ENCODE data around the gene NADK.

Gene NADK

DNA sequence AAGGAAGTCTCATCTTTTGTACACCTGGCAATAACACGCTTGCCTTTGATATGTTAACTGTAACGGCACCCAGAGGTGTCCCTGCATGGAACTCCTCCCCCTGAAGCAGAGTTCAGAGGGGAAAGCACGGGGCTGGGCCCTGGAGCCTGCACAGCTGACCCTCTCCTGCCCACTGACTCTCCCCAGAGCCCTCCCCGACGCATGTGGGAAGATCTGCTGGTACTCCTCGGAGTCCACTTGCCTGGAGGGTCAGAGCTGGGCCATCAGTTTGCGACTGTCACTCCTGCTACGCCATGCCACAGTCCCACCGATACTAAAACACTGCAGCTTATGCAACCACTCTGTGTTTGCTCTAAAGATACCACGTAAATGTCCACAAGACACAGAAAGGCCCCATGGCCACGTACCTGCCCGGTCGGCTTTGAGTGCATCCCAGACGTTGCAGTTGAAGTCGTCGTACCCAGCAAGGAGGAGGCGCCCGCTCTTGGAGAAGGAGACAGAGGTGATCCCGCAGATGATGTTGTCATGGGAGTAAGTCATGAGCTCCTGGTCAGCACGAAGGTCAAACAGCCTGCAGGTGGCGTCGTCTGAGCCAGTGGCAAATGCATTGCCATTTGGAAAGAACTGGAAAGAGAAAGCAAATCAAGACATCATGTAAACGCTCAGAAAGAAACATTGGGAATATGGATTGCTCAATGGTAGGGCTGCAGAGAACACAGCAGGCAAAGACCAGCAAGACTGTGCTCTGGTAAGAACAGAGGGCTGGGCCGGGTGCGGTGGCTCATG is 10.6 kb upstream of the NADK start:
- intact Hi-C loops (cut with DNase I): no loop called here
- DNase-seq: peak in 4 of 42 donors; percentile 33 to 68 (median 42)

DNA sequence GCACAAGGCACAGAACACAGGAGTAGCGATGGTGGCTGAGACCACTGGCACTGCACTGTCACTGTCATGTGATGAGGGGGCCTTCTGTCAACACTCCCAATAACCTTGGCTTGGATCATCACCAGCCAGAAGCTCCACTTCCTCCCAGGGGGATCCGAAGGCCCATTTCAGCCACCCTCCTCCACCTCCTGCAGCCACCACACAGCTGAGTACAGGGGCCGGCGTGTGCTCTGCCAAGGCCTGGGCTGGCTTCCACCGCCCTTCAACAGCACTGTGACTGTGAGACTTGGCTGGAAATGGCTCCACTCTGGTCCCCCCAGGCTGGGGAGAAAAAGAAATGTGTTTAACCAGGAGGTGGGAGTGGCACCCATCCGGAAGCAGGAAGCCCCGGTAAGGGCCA is 9.9 kb upstream of the NADK start:
- DNase-seq: peak in 17 of 42 donors; percentile 32 to 63 (median 44)
- intact Hi-C loops (cut with DNase I): no loop called here

DNA sequence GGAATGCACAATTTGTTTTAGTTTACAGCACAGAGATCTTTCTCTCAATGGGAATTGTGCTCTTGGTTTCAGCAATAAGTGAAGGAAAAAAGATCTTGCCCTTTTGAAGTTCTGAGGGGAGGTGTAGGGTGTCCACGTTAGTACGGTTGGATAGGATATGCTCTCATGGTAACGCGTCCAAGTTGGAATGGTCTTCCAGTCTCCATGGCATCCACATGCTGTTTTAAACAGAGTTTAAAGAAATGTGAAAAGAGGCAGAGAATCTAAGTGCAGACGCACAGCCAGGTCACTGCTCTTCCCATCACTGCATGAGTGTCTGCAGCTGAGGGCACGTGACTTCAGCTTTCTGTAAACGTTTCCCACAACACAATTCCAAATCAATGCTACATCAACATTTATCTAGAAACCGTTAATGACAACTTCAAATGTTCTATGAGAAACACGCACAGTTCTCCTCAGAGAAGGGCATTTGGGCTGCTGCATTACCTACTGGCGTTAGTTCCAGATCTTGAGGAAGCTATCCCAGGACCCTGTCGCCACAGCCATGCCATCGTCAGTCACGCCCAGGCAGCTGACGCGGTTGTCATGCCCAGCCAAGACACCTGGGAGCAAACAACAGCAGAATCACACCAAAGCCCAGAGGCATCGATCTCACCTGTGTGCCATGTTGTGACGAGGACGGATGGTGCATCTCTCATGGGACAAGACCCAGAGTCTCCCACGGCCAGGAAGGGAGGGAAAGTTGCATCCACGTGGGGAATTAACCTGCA is 8.8 kb upstream of the NADK start:
- intact Hi-C loops (cut with DNase I): no loop called here
- DNase-seq: no peak

DNA sequence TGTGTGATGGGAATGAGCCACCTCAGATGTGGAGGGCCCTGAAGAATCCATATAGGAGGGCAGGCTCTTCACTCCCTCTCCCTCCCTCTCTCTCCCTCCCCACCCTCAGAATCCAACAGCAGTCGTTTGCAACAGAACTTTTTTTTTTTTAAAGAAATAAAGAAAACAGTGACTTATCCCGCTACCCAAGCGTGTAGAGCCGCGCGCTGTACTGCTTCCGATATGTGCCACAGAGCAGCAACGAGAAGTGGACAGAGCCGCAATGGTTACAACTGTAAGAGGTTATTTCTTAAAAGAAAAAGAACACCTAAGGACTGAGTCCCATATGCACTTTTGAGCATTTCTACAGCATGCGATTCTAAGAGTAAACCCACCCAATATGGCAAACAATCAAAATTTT is 7.4 kb upstream of the NADK start:
- DNase-seq: no peak
- intact Hi-C loops (cut with DNase I): no loop called here

DNA sequence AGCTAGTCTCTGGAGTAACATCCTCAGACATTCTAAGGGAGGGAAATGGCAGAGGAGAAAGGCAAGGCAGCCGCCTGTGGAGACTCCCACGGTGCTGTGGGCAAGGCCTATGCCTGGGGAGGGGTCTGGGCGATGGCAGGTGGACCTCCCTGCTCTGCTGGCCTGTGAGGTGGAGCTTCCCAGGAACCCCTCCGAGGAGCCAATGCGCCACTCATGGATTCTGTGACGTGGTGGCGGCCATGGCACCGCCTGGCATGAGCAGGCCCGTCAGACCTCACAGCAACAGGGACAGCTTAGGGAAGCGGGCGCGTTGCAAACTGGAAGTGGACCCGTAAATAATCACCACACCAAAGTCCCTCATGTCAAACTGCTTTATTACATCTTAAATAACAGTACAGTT is 6.7 kb upstream of the NADK start:
- DNase-seq: no peak
- intact Hi-C loops (cut with DNase I): no loop called here

DNA sequence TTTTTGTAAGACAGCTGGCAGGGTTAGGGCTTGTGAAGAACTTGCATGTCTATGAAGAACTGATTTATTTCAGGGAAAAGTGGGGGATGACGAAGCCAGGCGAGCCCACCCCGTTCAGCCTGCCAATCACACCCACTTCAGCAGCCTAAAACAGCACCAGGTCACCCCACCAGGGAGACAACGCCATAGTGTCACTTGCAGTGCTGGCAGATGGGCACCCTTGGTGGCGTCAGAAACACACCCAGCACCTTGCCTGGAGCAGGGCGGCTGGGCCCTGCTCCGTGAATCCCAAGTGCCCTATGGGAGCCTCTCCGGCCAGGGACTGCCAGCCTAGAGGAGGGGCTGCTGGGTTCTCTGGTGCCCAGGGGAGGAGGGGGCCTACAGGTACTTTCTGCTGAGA is 5.0 kb upstream of the NADK start:
- intact Hi-C loops (cut with DNase I): no loop called here
- DNase-seq: peak in 31 of 42 donors; percentile 16 to 86 (median 55)

DNA sequence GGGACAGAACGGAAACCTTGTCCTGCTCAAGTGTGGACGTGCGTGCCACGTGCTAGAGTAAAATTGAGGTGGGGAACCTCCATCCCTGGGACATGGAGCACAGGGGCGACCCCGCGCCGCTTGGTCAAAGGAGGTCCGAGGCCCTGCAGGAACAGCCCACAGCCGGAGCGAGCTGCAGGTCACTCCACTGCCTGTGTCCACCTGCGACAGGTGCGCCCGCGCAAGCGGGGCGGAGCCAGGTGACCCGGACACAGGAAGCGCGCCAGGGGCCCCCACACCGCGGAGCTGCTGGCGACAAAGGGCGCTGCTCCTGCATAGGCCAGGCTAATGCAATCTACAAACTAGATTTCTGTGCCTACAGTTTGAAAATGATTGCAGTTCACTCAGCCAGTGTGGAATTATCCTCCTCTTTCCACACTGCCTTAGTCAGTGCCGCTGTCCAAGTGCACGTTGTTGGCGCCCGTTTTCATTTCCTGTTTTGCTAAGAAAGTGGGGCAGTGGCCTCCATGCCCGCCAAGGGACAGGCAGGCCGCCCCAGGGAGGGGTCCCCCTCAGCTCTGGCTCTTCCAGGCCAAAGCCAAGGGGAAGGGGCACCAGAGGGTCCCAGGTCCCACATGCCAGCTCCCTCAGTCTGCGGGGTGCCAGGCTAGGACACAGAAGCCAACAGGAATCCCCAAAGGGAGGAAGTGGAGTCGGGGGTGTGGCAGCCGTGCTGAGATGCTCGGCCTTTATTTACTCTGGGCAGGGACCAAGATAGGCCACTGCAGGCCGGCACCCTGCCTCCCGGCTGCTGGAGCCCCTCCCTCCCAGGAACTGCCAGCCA is 4.3 kb upstream of the NADK start:
- intact Hi-C loops (cut with DNase I): no loop called here
- peak in 19 of 42 donors; percentile 23 to 67 (median 41) for DNase-seq

DNA sequence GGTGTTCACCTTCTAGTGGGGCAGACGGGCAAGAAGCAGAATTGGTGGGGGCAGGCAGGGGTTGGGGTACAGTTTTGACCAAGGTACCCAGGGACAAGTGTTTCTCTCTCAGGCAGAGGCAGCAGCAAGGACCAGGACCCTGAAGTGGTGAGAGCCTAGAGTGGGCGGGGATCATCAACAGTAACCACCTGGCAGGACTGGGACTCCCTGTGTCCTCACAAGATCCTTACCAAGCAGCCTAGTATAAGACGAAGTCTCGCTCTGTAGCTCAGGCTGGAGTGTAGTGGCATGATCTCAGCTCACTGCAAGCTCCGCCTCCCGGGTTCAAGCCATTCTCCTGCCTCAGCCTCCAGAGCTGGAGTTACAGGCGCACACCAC is 3.2 kb upstream of the NADK start:
- intact Hi-C loops (cut with DNase I): no loop called here
- DNase-seq: peak in 5 of 42 donors; percentile 36 to 58 (median 48)

DNA sequence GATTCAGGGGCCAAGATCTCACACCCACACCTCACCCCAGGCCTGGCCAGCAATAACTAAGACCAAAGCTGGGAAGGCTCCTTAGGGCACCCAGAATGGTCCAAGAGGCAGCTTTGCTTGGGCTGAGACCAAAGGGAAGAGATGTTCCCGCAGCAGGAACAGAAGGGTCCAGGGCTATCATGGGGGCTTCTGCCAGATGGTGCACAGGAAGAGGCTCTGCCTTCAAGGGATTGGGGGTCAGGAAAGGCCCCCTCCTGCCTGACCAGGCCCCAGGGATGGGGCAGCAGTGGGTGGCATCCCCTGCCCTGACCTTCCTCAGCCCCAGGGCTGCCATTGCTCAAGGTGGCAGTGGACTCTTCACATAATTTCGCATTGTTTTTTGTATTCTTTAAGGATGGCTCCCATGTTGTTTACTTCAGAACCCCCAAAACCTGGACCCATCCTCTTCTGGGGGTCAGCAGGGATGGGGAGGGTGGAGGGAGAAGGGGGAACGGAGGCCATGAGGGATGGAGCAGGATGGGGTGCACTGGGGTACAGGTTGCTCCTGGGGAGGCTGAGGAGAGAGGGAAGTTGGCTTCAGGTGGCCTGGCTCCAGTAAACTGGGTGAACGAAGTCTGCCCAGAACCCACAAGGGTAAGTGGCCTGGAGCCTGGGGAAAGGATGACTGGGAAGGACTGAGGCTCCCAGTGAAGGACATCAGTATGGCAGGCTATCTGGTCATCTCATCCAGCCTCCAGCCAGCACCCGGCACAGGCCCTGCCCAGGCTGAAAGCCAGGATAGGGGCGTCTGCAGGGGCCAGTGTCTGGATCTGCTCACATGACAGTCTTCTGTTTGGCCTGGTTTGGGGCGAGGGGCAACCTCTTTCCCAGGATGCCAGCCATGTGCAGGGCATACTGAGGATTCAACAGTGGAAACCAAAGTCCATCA is 2.6 kb upstream of the NADK start:
- DNase-seq: no peak
- intact Hi-C loops (cut with DNase I): no loop called here

DNA sequence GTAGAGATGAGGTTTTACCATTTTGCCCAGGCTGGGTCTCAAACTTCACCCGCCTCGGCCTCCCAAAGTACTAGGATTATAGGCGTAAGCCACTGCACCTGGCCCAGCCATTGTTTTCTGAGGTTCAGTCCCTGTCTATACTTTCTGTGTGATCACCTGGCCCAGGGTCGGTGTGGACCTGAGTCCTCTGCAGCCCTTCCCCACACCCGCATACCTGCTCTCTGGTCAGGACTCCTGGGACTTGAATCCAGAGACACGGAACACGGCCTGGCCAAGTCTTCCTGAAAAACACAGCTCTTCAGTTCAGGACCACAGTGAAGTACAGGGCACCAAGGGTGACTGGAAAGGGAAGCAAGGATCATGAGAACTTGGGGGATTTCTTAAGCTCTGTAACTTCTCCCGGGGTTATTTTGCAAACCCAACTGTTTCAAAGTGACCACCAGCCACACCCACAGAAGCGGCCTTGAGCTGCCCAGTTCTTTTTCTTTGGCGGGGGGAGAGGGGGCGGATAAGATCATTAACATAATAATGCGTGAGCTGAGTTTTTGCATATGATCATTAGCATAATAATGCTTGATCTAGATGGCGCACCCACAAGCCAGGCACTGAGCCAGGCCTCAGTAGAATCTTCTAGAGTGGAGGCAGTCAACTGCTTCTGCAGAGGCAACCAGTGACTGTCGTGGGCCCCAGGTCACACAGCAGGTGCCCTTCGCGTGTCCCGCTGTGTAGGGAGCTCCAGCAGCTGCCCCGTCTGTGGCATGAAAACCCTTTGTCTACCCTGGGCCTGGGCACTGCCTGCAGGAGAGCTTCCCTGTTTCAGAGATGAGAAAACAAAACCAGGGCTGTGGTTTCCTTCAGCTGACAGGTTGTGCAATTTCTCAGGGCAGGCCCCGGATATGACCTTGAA is 1.7 kb upstream of the NADK start:
- intact Hi-C loops (cut with DNase I): loop anchor here (5.0 kb wide), 2 partner anchors 112 to 127 kb away; partner anchors contain the start of gene GNB1

DNA sequence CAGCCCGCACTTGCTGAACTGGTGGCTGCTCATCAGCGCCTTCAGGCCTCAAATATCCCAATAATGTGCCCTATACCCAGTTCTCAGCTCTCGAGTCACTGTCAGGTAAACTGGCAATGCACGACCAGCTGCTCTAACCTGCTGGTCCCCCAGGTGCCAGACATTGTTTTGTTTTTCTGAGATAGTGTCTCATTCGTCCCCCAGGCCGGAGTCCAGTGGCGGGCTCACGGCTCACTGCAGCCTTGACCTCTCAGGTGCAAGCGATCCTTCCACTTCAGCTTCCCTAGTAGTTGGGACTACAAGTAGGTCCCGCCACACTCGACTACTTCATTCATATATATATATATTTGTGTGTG is 1.0 kb upstream of the NADK start:
- intact Hi-C loops (cut with DNase I): loop anchor here (5.0 kb wide), 2 partner anchors 113 to 128 kb away; partner anchors contain the start of gene GNB1
- no peak for DNase-seq

More for the DNA sequence above, 1.7 kb upstream of the NADK start:
- peak in 34 of 42 donors; percentile 14 to 79 (median 54) for DNase-seq

DNA sequence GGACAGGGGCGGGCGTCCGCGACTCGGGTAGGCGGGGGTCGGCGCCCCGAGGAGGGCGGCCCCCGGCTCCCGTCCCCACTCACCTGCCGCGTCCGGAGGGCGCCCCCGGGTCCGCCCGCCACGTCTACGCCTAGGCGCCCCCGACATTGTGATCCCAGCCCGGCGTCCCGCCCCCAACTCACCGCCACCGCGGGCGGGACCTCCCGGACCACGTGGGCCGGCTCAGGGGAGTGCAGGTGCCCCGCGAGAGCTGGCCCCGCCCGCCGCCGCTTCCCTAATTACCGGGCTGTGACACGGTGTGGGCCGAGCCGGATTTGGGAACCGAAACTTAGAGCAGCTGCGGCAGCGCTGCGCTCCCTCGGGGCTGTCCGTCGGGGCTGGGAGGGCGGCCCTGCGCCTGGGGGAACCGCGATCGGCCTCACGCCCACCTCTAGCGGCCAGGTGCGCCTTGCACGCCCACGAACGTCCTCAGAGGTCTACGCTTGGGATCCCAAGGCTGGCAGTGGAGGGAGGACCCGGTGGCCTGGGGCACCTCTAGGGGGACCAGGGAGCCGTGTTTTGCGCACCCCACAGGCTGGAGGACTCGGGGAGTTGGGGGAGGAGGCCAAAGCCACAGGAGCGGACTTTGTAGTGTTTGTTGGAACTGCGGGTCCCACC is 521 bp upstream of the NADK start:
- intact Hi-C loops (cut with DNase I): loop anchor here (5.0 kb wide), 2 partner anchors 114 to 129 kb away; partner anchors contain the start of gene GNB1
- peak; percentile 43 to 89 (median 71) for DNase-seq

DNA sequence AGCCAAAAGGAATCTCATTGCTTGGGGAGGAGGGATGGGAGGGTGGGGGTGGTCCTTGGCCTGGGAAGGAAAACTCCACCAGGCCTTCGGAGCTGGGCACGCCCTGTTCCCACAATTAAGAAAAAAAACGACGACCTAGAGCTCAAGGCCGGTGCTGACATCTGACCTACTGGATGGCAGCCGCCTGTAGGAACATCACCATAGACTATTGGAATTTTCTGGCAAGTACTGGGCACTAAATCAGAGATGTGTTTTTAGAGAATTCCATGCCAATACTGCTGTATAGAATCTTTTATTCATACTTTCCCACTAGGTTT is 729 bp downstream of the NADK start:
- no peak for DNase-seq

DNA sequence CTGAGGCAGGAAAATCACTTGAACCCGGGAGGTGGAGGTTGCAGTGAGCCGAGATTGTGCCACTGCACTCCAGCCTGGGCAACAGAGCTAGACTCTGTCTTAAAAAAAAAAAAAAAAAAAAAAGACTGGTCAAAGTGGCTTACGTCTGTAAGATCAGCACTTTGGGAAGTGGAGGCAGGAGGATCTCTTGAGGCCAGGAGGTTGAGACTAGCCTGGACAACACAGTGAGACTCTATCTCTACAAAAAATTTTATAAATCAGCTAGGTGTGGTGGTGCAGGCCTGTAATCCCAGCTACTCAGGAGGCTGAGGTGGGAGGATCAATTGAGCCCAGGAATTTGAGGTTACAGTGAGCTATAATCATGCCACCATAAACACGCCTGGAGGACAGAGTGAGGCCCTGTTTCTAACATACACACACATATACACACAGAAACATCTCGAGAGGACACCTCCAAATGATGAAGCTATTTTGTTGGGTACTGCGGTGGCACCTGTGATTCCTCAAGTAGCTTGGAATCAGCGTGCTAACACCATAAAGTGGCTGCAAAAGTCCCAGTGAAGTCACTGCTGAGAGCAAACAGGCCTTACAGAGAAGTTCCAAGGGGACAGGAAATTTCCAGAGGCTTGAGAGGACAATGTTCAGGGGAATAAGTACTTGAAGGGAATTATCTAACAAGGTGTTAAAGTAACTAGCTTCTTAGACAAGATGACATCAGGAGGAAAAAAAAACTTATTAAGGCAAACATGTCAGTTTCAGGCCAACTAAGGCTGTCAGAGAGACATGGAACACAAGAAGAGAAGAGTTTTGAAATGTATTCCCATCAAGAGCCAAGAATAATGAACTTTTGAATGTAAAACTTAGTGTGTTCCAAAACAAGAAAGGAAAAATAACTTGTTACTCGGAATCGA is 1.3 kb downstream of the NADK start:
- intact Hi-C loops (cut with DNase I): loop anchor here (5.0 kb wide), 2 partner anchors 115 to 130 kb away; partner anchors contain the start of gene GNB1
- DNase-seq: no peak

More for the DNA sequence above, 729 bp downstream of the NADK start:
- intact Hi-C loops (cut with DNase I): loop anchor here (5.0 kb wide), 2 partner anchors 115 to 130 kb away; partner anchors contain the start of gene GNB1

DNA sequence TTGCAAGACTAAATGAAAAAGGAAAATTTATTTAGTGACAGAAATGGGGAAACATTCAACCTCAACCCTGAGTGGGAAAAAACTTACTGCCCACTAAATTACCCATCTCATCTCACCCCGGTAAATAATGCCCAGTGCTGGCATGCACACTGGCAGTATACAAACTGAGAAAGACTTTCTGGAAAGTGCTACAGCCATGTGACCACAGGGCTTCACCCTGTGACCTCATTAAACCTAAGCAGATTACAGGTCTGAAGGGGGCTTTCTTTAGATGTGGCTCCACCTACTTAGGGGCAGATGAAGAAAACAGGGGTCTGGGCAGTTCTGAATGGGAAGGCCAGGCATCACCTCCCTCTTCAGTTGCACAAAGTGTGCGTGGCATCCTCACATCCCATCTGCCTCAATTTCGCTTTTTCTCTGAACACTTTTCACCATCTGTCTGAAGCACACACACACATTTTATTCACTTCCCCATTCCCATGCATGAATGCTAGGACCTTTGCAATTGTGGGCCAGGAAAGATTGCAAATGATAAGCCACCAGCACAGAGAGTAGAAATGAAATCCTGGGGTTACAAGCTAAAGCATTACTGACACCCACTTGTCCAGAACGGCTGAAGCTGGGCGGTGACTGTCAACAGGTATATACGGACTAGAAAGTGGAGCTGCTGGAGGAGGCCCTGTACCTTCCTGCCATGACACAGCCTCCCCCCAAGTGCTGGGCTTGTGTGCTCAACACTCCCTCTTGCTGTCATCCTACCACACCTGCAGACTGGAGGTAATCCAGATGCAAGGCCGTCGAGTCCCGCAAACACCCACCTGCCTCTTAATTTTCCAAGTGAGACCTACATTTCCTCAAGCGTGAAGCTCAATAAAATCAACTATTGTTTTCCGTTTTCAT is 2.7 kb downstream of the NADK start:
- DNase-seq: peak in 1 of 42 donors; percentile 46
- intact Hi-C loops (cut with DNase I): loop anchor here (5.0 kb wide), 2 partner anchors 117 to 132 kb away; partner anchors contain the start of gene GNB1

Measured in head of caudate nucleus (tissue), 42 donors.